Mesenteric fat pad (tissue), 1 donor: ENCODE measurements around the gene FCN1. TPM values are rescaled to one million over a fixed set of nuclear protein-coding genes. Genes with fewer than 3 reads are reported as not detected.

ENCODE experiments used
- DNase-seq: peaks from one replicate; pipeline ENCODE4 v3.0.0-alpha.2; 2020; ENCODE audit warnings: low spot score
- total RNA-seq: library from RNA; stranded (reverse); fragmentation: NEBNext Ultra II Directional; extraction: Animal tissue kit (Norgen Biotek cat#: 25700); gene quantifications from one replicate; pipeline ENCODE4 v1.2.1, GENCODE V29; 2021
- donor health status: DM: yes; HTN: yes; CAD: no.

The FCN1 gene
- total RNA-seq, 1 donor from 2014 or later: 27.9 TPM

DNA sequence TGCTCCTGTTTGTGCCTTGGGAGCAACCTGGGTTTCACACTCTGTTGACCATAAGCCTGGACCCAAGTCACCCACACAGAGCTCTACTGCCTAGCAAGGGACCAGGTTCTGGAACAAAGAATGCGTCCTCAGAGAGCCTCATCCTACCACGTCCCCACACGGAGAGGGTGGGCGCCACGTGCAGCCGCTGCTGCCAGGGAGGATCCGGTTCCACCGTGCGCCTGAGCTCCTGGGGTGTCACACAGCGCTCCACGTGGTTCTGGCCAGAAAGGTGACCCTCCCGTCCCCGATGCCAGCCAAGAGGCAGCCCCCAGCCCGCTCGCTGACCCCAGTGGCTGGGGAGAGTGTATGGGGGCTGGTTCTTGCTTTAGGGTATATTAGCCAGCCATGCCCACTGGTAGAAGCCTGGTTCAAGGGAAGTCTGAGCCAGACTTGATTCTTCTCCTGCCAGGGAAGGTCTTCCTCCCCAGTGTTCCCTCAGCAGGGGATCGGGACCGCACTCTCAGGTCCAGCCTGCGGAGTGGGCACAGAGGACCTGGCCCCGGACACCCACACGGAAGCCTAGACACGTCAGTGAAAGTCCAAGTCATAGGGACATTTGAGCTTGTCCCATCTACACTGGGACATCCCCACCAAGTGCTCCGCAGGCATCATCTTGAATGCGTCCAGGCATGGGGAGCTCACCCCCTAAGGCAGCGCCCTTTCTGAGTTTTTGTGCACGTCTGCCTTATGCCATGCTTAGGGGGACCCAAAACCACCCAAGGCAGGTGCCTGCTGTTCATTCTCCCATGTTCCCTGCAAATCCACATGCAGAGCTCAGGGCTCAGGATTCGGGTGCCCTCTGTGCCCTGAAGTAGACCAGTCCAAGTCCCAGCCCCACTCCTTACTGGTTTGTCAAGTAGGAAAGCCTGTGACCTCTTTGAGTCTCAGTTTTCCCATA lies 2.4 kb downstream of the FCN1 start:
- DNase-seq: peak; percentile 65

DNA sequence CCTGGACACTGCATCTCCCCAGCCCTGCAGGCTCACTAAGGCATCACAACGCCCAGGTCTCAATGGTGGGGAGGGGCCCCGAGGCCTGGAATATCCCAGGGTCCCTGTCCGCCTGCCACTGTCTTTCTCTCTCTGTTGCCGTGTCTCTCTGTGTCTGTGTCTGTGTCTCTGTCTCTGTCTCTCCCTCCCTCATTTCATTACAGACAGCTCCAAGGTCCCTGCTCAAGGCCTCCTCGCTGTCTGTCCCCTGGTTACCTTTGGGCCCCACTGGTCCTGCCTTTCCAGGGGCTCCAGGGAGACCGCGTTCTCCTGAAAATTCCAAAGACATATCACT lies 3.2 kb downstream of the FCN1 start:
- DNase-seq: no peak

DNA sequence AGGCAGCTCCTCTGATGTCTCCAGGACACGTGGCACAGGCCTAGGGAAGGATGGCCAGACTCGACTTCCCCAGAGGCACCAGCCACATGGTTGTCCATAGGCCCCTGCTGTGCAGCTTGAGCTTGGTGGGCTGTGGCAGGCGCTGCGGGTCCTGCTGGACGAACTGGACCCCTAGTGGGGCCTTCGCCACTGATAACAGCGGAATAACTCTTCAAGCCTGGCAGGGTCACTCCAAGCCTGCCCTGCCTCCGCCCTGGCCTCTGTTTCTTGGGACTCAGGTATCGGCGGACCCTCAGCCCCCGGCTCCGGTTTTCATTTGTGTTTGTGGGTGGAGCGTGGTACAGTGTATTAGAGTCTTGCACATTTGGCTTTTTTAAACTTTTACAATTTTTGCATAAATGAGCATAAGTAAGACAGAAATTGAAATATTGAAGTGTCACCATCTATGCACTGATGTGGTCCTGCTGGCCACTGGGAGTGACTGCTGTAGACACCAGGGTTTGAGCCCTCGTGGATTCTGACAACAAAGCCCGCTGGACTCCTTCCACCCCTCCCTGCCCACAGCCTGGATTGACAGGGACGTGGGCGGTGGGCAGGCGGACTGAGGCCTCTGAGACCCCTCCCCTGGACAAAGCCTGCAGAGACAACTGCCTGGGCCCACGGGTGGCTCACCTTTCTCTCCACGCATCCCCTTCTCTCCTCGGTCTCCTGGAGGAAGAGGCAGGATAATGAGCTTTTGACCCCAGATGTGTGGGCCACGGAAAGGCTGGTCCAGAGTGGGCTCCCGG lies 3.8 kb downstream of the FCN1 start:
- DNase-seq: peak; percentile 80

DNA sequence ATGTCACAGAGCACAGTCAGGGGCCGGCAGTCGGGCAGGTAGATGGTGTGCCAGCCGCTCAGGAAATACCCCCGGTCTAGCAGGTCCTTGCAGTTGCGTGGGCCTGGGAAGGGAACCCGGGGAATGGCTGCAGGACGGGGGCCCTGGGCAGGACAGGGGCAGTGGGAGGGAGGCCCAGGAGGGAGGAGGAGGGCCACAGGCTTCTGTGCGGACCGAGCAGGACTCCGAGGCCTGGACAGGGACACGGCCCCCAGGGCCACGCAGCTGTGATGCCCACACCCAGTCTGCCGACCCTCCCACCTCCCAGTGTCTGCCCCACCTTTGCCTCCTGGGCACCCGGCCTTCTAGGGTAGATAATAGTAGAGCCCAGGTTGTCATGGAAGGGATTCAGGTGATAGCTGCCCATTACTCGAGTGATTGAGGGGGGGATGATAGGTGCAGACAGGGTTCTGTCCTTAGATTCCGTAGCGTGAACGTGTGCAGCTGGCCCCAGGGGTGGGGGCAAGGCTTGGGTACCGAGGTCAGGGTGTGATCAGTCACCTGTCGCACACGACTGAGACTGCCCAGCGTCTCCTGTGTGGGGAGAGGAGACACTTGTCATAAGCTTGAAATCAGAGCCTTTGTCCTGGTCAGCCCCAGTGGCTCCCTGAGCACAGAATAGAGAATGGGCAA lies 4.5 kb downstream of the FCN1 start:
- DNase-seq: peak; percentile 77

DNA sequence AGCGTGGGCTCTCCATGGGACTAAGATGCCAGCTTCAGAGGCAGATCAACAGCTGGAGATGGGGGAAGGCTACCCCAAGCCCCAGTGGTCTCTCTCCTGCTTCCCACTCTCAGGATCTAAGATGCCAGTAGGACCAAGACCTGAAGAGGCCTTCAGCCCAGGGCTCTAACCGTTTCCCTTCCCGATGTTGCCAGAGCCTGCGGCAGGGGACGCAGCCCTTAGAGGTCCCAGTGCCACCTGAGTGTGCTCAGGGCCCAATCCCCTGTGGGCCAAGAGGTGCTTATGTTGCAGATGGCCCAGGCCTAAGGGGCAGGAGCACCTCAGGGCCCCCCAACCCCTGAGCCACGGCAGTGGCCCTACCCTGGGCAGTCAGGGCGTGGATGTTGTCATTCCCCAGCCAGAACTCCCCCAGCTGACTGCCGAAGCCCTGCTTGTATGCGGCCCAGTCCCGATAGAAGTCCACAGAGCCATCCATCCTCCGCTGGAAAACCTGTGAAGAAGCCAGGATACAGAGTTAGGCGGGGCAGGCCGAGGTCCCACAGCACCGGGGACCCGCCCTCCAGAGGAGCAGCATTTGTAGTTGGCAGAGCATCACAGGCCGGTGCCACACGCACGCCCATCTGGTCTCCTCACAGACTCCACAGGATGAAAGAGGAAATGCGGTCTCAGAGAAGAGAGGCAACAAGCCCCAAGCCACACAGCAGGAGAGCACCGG lies 5.4 kb downstream of the FCN1 start:
- DNase-seq: peak; percentile 62

DNA sequence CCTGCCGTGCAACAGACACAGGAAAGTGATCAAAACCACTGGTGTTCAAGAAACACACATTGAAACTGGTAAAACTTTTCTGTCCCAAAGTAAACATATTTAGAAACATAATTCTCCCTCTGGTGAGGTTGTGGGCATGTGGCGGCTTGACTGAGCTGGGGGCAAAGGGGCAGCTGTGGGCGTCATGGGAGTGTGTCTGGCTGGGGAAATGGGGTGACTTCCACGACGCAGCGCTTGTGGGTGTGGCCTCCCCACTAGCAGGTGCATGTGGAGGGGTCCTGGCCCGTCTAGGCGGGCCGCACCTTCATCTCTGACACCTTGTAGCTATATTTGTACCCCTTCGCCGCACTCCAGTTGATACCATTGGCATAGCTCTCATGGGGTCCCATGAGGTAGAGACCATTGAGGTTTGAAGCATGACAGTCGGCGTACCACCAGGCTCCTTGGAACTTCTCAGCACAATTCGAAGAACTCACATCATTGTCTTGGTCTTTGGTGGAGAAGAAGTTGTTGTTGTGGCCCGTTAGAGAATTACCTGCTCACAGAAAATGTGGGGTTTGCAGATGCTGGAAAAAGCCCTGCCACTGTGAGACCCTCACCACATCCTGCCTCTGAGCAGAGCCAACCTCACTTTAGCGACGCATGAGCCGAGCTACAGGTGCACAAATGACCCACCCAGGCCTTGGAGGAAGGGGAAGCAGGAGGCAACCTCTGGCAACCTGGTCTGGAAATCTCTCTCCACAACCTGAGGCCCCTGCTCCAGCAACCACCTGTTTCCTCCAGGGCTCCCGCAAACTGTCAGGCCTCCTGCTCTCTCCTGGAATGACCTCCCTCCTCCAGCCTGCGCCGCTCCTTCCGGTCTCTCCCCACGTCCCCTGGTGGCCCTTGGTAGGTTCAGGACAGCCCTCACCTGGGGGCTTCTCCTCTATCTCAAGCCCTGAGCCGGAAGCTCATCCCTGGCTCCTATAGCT lies 7.9 kb downstream of the FCN1 start:
- DNase-seq: peak; percentile 45

DNA sequence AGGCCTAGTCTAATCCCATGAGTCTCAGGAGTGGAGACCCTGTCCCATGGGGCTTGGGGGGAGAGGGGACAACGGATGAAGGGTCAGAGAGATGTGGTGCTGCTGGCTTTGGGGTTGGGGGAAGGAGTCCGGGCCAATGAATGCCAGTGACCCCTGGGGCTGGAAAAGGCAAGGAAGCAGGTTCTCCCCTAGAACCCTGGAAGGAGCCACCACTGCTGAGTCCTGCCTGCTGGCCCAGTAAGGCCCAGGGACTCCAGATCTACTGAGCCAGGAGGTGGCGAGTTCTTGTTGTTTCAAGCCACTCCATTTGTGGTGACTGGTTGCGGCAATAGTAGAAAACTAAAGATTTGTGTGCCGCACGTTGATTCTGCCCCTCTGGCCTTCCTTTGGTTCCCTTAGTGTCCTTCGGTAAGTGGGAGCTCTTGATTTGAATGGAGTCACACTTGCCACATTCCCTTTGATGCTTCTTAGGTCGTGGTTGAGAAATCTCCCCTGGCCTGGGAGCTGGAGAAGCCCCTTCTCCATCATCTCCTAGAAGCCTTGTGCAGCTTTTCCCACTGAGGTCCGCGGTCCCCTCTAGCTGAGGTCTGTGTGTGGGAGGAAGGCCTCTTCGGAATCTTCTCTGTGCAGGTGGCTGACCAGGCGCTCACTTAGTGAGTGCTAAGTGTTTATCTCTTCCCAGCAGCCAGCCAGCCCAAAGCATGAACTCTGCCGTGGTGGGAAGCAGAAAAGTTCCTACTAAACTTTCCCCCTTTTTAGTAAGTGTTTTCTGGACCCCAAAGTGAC lies 9.0 kb downstream of the FCN1 start:
- DNase-seq: peak; percentile 72

DNA sequence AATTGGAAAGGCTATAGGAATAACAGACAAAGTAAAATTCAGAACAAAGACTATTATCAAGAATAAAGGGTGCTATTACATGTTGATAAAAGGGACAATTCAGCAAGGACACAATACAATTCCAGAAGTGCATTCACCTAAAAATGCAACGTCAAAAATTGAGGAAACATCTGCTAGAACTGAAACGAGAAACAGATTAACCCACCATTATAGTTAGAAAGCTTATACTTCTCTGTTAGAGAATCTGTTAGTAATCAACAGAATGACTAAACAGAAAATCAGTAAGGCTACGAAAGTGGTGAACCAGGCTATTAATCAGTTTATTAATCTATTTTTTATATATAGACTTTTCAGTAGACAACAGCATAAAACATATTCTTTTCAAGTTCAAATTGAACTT lies 14.8 kb downstream of the FCN1 start:
- DNase-seq: no peak

DNA sequence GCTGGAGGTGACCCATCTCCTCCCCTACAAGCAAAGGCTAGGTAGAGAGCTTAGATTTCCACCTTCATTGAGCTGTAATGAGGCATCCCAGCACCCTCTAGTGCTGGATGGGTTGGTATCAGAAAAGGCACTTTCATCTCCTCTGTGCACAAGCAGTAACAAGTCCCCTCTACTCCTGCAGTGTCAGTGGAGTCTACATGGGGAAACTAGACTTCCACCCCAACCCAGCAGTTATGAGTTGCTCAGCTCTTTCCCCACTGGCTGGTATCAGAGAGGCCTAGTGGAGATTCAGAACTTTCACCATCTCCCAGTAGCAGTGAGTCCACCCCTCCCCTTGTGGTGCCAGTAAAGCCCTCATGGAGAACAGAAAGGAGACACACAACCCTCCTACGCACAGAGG lies 17.9 kb downstream of the FCN1 start:
- DNase-seq: peak; percentile 43

DNA sequence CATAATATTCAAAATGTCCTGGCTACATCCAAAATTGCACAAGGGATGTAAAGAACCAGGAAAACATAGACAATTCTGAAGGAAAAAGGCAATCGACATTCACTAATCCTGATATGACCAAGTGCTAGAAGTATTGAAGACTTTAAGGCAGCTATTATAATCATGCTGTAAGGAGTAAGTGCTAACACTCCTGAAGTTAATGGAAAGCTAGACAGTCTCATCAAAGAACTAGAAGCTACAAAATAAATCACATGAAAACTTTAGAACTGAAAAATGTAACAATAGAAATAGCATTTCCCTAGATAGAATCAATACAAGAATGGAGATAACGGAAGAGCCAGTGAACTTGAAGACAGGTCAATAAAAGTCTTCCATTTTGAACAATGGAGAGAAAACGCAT lies 18.5 kb downstream of the FCN1 start:
- no peak for DNase-seq

DNA sequence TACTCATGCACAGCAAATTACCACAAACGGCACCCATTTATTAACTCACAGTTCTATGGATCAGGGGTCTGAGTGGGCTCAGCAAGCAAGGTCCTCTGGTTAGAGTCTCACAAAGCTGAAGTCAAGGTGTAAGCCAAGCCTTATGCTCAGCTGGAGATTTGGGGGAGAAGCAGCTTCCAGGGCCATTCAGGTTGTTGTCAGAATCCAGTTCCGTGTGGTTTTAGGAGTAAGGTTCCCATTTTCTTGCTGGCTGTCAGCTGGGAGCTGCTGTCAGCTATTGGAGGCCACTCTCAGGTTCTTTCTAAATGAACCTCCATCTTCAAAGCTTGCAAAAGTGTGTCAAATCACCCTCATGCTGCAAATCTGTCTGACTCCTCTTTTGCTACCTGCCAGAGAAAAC lies 19.4 kb downstream of the FCN1 start:
- DNase-seq: peak; percentile 16

DNA sequence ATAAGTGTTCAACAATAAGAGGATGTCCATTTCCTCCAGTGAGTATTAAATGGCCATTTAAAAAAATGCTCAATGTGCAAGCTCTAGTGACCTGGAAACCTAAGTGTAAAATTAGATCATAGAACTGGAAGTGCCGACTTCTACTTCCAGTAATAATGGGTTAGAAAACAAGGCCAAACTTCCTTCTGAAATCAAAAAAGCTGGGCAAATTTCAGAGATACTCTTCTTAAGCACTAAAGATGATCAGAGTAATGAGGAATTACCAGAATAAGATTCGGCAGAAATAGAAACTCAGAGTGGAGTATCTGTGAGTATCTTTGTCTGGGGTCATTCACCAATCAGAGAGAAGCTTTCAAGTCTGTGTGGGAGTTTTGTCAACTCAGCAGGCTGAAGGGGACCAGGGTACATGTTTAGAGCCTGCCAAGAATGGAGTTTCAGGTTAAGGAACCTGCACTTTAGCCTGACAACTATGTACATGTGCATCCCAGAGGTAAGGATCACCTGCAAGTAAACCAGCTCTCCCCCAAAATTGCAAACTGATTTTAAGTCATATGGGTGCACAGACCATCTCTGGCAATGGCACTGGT lies 20.0 kb downstream of the FCN1 start:
- DNase-seq: no peak

DNA sequence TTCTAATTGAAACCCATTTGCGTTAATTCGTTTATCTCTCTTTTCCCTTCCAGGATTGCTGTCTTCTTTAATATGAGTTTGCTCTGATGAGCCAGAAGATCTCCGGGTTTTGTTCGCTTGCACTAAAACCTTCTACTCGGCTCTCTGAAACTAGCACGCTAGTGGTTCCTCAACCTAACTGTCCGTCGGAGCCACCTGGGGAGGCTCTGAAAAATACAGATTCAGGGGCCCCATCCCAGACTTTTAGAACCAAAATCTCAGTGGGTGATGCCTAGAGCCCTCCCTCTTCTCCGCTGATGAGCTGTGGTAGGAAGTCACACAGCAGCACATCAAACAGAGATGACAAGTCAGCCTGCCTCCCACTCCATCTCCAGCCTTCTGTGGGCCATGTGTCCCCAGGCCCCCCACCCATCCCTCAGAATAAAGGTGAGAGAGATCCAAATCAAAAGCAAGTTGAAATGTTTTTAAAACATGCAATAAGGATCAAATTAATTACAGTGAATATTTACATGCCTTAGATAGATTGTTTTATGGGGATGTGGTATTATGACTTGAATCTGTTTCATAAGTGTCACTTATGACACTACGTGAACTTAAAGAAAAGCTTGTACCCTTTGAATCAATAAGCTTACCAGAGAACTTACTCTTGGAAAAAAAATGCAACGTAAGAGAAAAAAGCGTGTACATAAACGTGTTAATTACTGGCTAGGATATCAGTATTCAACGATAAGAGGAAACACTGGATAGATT lies 20.7 kb downstream of the FCN1 start:
- DNase-seq: peak; percentile 20

DNA sequence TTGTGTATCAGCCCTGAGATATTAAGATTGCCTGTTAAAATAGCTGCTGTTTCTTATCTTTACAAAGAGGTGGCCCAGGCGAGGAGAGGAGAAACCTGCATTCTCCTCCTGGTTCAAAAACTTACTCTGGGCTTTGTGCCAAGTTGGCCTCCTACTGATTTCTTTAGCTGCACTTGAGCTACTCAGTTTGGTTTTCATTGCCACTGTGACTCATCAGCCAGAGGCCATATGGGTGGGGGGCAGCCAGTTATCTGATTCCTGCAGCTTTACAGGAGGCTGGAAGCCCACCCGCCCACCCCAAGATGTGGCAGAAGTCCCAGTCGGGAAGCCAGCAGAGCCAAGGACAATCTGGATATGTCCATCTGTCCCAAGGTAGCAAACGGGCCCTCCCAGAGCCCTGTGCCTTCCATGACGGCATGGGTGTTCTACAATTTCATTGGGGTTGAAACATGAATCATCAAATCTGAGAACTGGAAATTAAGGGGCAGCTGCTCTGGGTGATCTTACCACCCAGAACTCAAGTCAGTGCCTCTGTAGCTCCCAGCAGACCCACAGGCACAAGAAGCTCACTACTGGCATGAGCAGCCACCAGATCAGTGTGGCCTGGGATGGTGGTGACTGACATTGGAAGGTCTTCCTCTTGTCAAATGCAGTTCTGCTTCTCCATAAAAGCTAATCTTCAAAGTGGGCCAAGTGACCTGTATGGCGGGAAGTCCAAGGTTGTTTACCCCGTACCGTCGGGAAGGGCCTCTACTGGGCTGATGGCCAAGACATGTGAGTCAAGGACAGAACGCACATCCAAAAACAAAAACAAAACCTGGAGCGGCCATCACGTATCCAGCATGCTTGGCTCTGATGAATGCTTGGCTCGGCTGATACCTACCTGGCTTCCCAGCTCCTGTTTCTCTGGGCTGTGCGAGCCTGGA lies 21.5 kb downstream of the FCN1 start:
- DNase-seq: peak; percentile 83

DNA sequence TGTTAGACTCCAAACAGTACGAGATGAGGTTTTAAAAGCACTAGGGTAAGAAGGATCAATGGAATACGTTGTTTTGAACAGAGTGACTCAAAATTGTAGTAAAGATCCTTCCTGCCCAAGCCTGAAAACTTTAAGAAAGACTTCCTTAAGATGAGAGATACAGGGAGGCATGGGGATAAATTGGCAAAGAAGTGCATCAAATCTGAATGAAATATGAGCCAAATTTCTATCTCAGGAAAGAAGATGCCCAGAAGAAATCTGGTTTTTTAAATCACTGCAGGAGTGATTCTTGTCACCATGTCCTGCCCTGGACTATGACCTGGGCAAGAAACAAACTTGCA lies 22.2 kb downstream of the FCN1 start:
- no peak for DNase-seq

DNA sequence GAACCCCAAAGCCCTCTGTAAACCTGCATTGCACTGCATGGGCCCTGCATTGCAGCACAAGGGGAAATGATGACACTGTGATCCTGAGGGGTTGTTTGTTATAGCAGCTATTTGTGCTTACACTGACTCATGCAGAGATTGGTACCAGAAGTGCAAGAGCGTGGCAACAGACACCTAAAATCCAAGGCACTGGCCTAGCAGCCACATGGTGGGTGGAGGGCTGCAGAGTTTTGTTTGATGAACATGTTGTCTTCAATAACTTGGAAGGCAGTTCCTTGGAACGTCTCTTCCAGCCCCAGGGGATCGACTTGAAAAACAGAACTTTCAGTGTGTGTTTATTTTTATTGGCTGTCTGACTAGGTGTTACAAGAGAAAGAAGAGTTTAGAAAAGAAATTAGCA lies 22.6 kb downstream of the FCN1 start:
- peak; percentile 37 for DNase-seq
